CD8-positive, alpha-beta memory T cell (primary cell): ENCODE measurements around the gene HJURP. TPM values are rescaled to one million over a fixed set of nuclear protein-coding genes. Genes with fewer than 3 reads are reported as not detected.

Experiments
- CTCF ChIA-PET: fragments of 350-600 bp; sonication (Branson Sonifier 250); formaldehyde crosslinking; loops from one replicate; lab custom pipeline; 2021; ENCODE audit warnings: antibody characterized with exemption; lab: Charles Lee
- POLR2A ChIA-PET: fragments of 350-600 bp; sonication (Branson Sonifier 250); formaldehyde crosslinking; loops from one replicate; lab custom pipeline; 2021; ENCODE audit warnings: antibody characterized with exemption; lab: Charles Lee
- DNase-seq, 5 donors: peaks; one replicate each; pipeline versions ENCODE4 v3.0.0 to v3.0.0-alpha.2; 2020 to 2022; ENCODE audit warnings: mixed read lengths in 1 of 5
- H3K27ac ChIP-seq: one replicate; pipeline ENCODE4 v1.7.0; 2013; ENCODE audit warnings: low read depth, mild to moderate bottlenecking, low read length, moderate library complexity
- H3K27me3 ChIP-seq: 2 replicates; pipeline ENCODE4 v1.7.0; 2013; ENCODE audit warnings: low read length, mild to moderate bottlenecking; ENCODE audit not compliant: insufficient read depth, poor library complexity, severe bottlenecking
- H3K36me3 ChIP-seq: 2 replicates; pipeline ENCODE4 v1.7.0; 2013; ENCODE audit warnings: mild to moderate bottlenecking, low read length, moderate library complexity; ENCODE audit not compliant: insufficient read depth
- H3K4me1 ChIP-seq: 2 replicates; pipeline ENCODE4 v1.7.0; 2013; ENCODE audit warnings: mild to moderate bottlenecking, low read length, moderate library complexity; ENCODE audit not compliant: insufficient read depth
- H3K4me3 ChIP-seq: 2 replicates; pipeline ENCODE4 v1.7.0; 2013; ENCODE audit warnings: mild to moderate bottlenecking, low read length
- H3K9me3 ChIP-seq: 2 replicates; pipeline ENCODE4 v1.7.0; 2013; ENCODE audit warnings: mild to moderate bottlenecking, low read length
- H3K27ac Mint-ChIP-seq, 8 donors: one replicate each; pipeline ENCODE4 v1.8.0; 2020 to 2021; ENCODE audit warnings: mixed read lengths in 8 of 8, mild to moderate bottlenecking in 6 of 8, inconsistent platforms in 3 of 8, moderate library complexity in 3 of 8
- H3K27me3 Mint-ChIP-seq, 2 donors: one replicate each; pipeline ENCODE4 v1.8.0; 2020 to 2021; ENCODE audit warnings: mixed read lengths in 2 of 2, mild to moderate bottlenecking in 1 of 2, moderate library complexity in 1 of 2
- H3K36me3 Mint-ChIP-seq, 3 donors: one replicate each; pipeline ENCODE4 v1.8.0; 2020 to 2021; ENCODE audit warnings: mixed read lengths in 3 of 3, inconsistent platforms in 1 of 3, mild to moderate bottlenecking in 1 of 3
- H3K4me1 Mint-ChIP-seq, 3 donors: one replicate each; pipeline ENCODE4 v1.8.0; 2020 to 2021; ENCODE audit warnings: mixed read lengths in 3 of 3, inconsistent platforms in 1 of 3, mild to moderate bottlenecking in 1 of 3
- H3K4me3 Mint-ChIP-seq, 7 donors: one replicate each; pipeline ENCODE4 v1.8.0; 2020 to 2021; ENCODE audit warnings: mixed read lengths in 7 of 7, mild to moderate bottlenecking in 6 of 7, moderate library complexity in 4 of 7, inconsistent platforms in 2 of 7
- H3K9me3 Mint-ChIP-seq, 5 donors: one replicate each; pipeline ENCODE4 v1.8.0; 2020 to 2022; ENCODE audit warnings: mixed read lengths in 5 of 5, mild to moderate bottlenecking in 3 of 5, moderate library complexity in 2 of 5, inconsistent platforms in 1 of 5
- polyA plus RNA-seq: library from polyadenylated mRNA; unstranded; fragments of 300-500 nt; fragmentation: Illumina TruSeq; gene quantifications from one replicate; pipeline ENCODE4 v1.2.3, GENCODE V29; 2021
- total RNA-seq, 2 experiments: library from RNA; stranded (reverse); gene quantifications; one replicate each; pipeline ENCODE4 v1.2.3, GENCODE V29; 2021

The HJURP gene
- total and polyA plus RNA-seq, 3 experiments from 2014 or later: 37.9 to 41.2 TPM; not detected in 1

DNA sequence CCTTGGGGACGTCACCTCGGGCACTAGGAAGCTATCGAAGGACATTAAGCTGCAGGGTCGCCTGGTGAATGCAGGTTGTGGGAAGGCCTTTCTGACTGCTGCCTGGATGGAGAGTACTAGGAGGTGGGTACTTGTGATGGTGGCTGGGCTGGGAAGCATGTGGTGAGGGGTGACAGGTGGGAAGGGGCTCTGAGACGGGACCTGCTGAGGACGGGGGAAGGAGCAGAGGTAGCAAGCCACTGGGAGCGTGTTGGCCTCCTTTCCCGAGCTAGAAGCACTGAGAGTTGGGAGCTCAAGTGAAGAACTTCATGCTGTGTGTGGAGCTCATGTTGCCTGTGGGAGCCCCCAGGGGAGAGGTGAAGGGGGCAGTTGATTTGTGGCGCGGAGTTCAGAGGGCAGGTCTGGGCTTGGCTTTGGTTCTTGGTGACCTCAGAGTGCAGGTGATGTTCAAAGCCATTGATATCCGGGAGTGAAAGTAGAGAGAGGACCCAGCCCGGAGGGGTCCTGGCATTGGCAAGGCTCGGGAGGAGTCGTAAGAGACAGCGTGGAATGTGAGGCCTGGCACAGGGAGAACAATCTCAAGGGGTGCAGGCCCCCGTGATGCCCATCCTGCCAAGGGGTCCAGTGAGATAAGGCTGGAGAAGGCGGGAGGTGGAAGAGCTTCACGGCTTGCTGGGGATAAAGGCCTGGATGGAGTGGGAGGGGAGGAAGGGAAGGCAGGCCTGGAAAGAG, 63.0 kb downstream of the HJURP start:
- no peak for DNase-seq
- Histone ChIP-seq H3K27me3 (no peaks in the 10 kb centered on the region), H3K27ac (no peak overlapping the region), H3K9me3 (no peaks in the 10 kb centered on the region), H3K36me3 (no peaks in the 10 kb centered on the region), H3K4me1 (no peaks in the 10 kb centered on the region), H3K4me3 (no peak overlapping the region)
- ChIA-PET CTCF (no interaction called here), POLR2A (no interaction called here)
- peaks cover 0 to 3% (median 0%) of the 10 kb centered on the region in 3 donors for H3K4me1 Mint-ChIP-seq
- H3K36me3 Mint-ChIP-seq: no peaks in the 10 kb centered on the region
- H3K27me3 Mint-ChIP-seq: peaks cover 8 to 17% of the 10 kb centered on the region in 2 donors
- peaks cover 0 to 1% (median 0%) of the 10 kb centered on the region in 5 donors for H3K9me3 Mint-ChIP-seq
- no peak overlapping the region for H3K4me3 Mint-ChIP-seq
- H3K27ac Mint-ChIP-seq: no peak overlapping the region

GRCh38 chr2:233789554-233789953, 64.8 kb downstream of the HJURP start:
- H3K9me3 Mint-ChIP-seq: peaks cover 0 to 6% (median 0%) of the 10 kb centered on the region in 5 donors
- peaks cover 18 to 30% of the 10 kb centered on the region in 2 donors for H3K27me3 Mint-ChIP-seq
- POLR2A ChIA-PET: no interaction called here
- Histone ChIP-seq H3K4me1 (no peaks in the 10 kb centered on the region), H3K4me3 (no peak overlapping the region), H3K36me3 (no peaks in the 10 kb centered on the region), H3K9me3 (no peaks in the 10 kb centered on the region), H3K27ac (no peak overlapping the region), H3K27me3 (no peaks in the 10 kb centered on the region)
- no peak for DNase-seq
- H3K27ac Mint-ChIP-seq: no peak overlapping the region
- peaks cover 0 to 3% (median 0%) of the 10 kb centered on the region in 3 donors for H3K4me1 Mint-ChIP-seq
- H3K36me3 Mint-ChIP-seq: no peaks in the 10 kb centered on the region
- CTCF ChIA-PET: no interaction called here
- no peak overlapping the region for H3K4me3 Mint-ChIP-seq

Other genes with a start within 250 kb of the HJURP start
- gene UGT1A8, start 236.9 kb downstream of the HJURP start, total RNA-seq: not detected
- not detected for gene UGT1A8, start 236.9 kb downstream of the HJURP start, polyA plus RNA-seq
- gene UGT1A10, start 218.1 kb downstream of the HJURP start, total RNA-seq: not detected
- gene UGT1A10, start 218.1 kb downstream of the HJURP start, polyA plus RNA-seq: not detected
- not detected for gene UGT1A9, start 182.6 kb downstream of the HJURP start, total RNA-seq
- not detected for gene UGT1A9, start 182.6 kb downstream of the HJURP start, polyA plus RNA-seq
- gene UGT1A7, start 172.6 kb downstream of the HJURP start, total RNA-seq: not detected
- not detected for gene UGT1A7, start 172.6 kb downstream of the HJURP start, polyA plus RNA-seq
- not detected for gene UGT1A6, start 161.6 kb downstream of the HJURP start, total RNA-seq
- gene UGT1A6, start 161.6 kb downstream of the HJURP start, polyA plus RNA-seq: not detected
- gene UGT1A5, start 141.6 kb downstream of the HJURP start, total RNA-seq: not detected
- not detected for gene UGT1A5, start 141.6 kb downstream of the HJURP start, polyA plus RNA-seq
- gene UGT1A4, start 135.8 kb downstream of the HJURP start, total RNA-seq: not detected
- gene UGT1A4, start 135.8 kb downstream of the HJURP start, polyA plus RNA-seq: not detected
- gene UGT1A3, start 125.5 kb downstream of the HJURP start, total RNA-seq: not detected
- gene UGT1A3, start 125.5 kb downstream of the HJURP start, polyA plus RNA-seq: not detected
- not detected for gene UGT1A1, start 94.3 kb downstream of the HJURP start, total RNA-seq
- not detected for gene UGT1A1, start 94.3 kb downstream of the HJURP start, polyA plus RNA-seq
- not detected for gene MROH2A, start 76.2 kb downstream of the HJURP start, total RNA-seq
- not detected for gene MROH2A, start 76.2 kb downstream of the HJURP start, polyA plus RNA-seq
- gene TRPM8, start 62.8 kb upstream of the HJURP start, total RNA-seq: not detected
- not detected for gene TRPM8, start 62.8 kb upstream of the HJURP start, polyA plus RNA-seq
- not detected for gene SPP2, start 196.2 kb upstream of the HJURP start, total RNA-seq
- not detected for gene SPP2, start 196.2 kb upstream of the HJURP start, polyA plus RNA-seq